Subcutaneous abdominal adipose tissue (tissue), 5 donors: Measurements from ENCODE around the gene EHMT1.
"Not testable (repeated sequence)": the region's sequence is repeated elsewhere in the genome, so short reads cannot be mapped to it uniquely, and the experiment has no call there.

Experiments
- H3K27ac ChIP-seq: one replicate; pipeline ENCODE4 v1.7.0; 2013; ENCODE audit warnings: low read depth, mild to moderate bottlenecking, inconsistent platforms, low read length, moderate library complexity
- H3K27me3 ChIP-seq, 5 donors: one replicate each; pipeline ENCODE4 v1.7.0; 2013; ENCODE audit warnings: low read length in 5 of 5, inconsistent platforms in 1 of 5; ENCODE audit not compliant: control insufficient read depth in 5 of 5, insufficient read depth in 4 of 5
- H3K36me3 ChIP-seq, 5 donors: one replicate each; pipeline ENCODE4 v1.7.0; 2013; ENCODE audit warnings: low read length in 5 of 5; ENCODE audit not compliant: control insufficient read depth in 5 of 5, insufficient read depth in 5 of 5
- H3K4me1 ChIP-seq, 5 donors: one replicate each; pipeline ENCODE4 v1.7.0; 2013; ENCODE audit warnings: low read length in 5 of 5, mild to moderate bottlenecking in 3 of 5, moderate library complexity in 1 of 5; ENCODE audit not compliant: control insufficient read depth in 5 of 5, insufficient read depth in 5 of 5
- H3K4me3 ChIP-seq, 5 donors: one replicate each; pipeline ENCODE4 v1.7.0; 2013; ENCODE audit warnings: low read length in 5 of 5, low read depth in 1 of 5
- H3K9ac ChIP-seq, 5 donors: one replicate each; pipeline ENCODE4 v1.7.0; 2013; ENCODE audit warnings: low read length in 5 of 5, mild to moderate bottlenecking in 4 of 5, moderate library complexity in 3 of 5
- H3K9me3 ChIP-seq, 5 donors: one replicate each; pipeline ENCODE4 v1.7.0; 2013; ENCODE audit warnings: low read length in 5 of 5; ENCODE audit not compliant: control insufficient read depth in 5 of 5
- donor health status: healthy.
- donor health status: healthy.
- donor health status: healthy.
- donor health status: healthy.
- donor health status: healthy.

Gene EHMT1

GRCh38 chr9:137802021-137802420 lies 183.2 kb downstream of the EHMT1 start:
- Histone ChIP-seq H3K27ac (no peak overlapping the region), H3K4me1 (no peaks in the 10 kb centered on the region), H3K27me3 (no peaks in the 10 kb centered on the region), H3K9me3 (no peaks in the 10 kb centered on the region), H3K36me3 (peaks cover 0 to 82% (median 76%) of the 10 kb centered on the region in 5 donors), H3K4me3 (no peak overlapping the region), H3K9ac (no peak overlapping the region)

- Histone ChIP-seq H3K36me3 (peaks cover 0 to 76% (median 69%) of the 10 kb centered on the region in 5 donors), H3K4me1 (no peaks in the 10 kb centered on the region), H3K27me3 (no peaks in the 10 kb centered on the region), H3K9ac (no peak overlapping the region), H3K27ac (no peak overlapping the region), H3K4me3 (no peak overlapping the region), H3K9me3 (no peaks in the 10 kb centered on the region)
Observed at GRCh38 chr9:137802521-137803243, 183.9 kb downstream of the EHMT1 start.

- Histone ChIP-seq H3K27ac (no peak overlapping the region), H3K36me3 (peaks cover 0 to 69% (median 59%) of the 10 kb centered on the region in 5 donors)
Observed at GRCh38 chr9:137804908-137805630, 186.3 kb downstream of the EHMT1 start.

DNA sequence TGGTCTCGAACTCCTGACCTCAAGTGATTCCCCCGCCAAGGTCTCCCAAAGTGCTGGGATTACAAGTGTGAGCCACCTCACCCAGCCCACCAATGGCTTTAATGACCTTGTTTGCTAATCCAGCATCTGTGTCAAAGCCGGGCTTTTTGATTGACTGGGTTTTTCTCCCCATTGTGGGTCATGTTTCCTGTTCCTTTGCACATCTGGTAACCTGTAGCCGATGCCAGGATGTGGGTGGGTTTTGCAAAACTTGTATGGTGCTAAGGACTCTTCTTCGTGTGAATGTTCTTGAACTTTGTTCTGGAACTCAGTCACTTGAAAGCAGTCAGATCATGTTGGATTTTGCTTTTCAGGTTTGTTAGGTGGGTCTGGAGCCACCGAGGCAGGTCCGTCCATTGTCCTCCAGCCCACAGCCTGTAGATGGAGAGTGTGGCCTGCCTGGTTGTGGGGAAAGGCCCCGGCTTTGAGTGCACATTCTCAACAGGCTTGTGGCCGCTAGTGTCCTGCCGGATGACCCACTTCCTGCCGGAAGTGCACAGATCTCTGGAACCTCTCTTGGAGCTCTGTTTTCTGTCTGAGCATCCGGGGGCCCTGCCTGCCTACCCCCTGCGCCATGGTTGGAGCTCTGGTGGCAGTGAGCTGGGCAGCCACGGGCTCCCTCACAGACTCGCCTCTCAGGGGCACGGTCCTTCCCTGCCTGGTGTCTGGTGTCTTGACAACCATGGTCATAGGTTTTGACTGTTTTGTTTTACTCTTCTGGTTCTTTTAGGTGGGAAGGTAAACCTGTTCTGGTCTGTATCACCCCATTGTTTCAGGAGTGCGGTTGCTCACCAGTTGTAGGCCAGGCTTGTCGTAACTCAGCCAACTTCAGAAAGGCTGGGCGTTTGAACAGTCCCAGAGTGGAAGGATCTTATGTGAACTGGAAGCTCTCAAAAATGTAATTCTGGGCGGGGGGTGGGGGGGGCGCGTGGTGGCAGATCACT lies 189.2 kb downstream of the EHMT1 start:
- no peaks in the 10 kb centered on the region for H3K27me3 ChIP-seq
- H3K27ac ChIP-seq: no peak overlapping the region
- H3K9ac ChIP-seq: no peak overlapping the region
- H3K36me3 ChIP-seq: peaks cover 0 to 60% (median 51%) of the 10 kb centered on the region in 5 donors
- no peak overlapping the region for H3K4me3 ChIP-seq
- H3K4me1 ChIP-seq: peaks cover 0 to 8% (median 0%) of the 10 kb centered on the region in 5 donors
- no peaks in the 10 kb centered on the region for H3K9me3 ChIP-seq

More at GRCh38 chr9:137804908-137805630, 186.3 kb downstream of the EHMT1 start:
- peak overlapping the region in 1 of 5 donors; percentile 6 for H3K9ac ChIP-seq
- H3K27me3 ChIP-seq: no peaks in the 10 kb centered on the region
- H3K4me1 ChIP-seq: peaks cover 0 to 3% (median 0%) of the 10 kb centered on the region in 5 donors
- H3K9me3 ChIP-seq: no peaks in the 10 kb centered on the region
- no peak overlapping the region for H3K4me3 ChIP-seq

- no peak overlapping the region for H3K27ac ChIP-seq
- peaks cover 0 to 60% (median 51%) of the 10 kb centered on the region in 5 donors for H3K36me3 ChIP-seq
- no peaks in the 10 kb centered on the region for H3K27me3 ChIP-seq
- H3K9ac ChIP-seq: no peak overlapping the region
- peaks cover 0 to 8% (median 0%) of the 10 kb centered on the region in 5 donors for H3K4me1 ChIP-seq
- no peaks in the 10 kb centered on the region for H3K9me3 ChIP-seq
- H3K4me3 ChIP-seq: no peak overlapping the region
Observed at GRCh38 chr9:137809040-137809576, 190.3 kb downstream of the EHMT1 start.

GRCh38 chr9:137809726-137810450 lies 191.1 kb downstream of the EHMT1 start:
- H3K4me1 ChIP-seq, H3K4me3 ChIP-seq, H3K9me3 ChIP-seq, H3K9ac ChIP-seq, H3K27ac ChIP-seq, H3K27me3 ChIP-seq: not testable (repeated sequence)
- H3K36me3 ChIP-seq: peaks cover 0 to 65% (median 56%) of the 10 kb centered on the region in 5 donors

DNA sequence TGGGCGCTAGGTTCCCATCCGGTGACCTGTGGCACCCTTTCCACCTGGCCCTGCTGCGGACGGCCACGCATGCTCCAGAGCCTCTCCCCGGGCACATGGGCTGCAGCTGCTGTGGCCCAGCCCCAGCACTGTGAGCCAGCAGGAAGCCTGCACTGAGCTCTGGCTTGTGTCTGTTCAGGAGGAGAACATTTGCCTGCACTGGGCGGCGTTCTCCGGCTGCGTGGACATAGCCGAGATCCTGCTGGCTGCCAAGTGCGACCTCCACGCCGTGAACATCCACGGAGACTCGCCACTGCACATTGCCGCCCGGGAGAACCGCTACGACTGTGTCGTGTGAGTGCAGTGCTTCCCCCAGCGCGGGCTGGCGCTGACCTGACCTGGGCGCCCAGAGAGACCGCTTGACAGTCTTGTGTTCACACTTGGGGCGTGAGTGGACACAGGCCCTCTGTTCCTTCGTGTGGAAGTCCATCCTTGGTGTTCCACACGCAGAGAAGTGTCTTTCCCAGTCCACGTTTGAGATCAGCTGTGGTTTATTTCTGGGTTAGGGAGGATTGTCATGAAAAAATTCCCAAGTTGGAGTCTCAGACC lies 192.6 kb downstream of the EHMT1 start:
- Histone ChIP-seq H3K9me3 (no peaks in the 10 kb centered on the region), H3K27ac (no peak overlapping the region), H3K9ac (no peak overlapping the region), H3K4me3 (no peak overlapping the region), H3K36me3 (peaks cover 0 to 72% (median 67%) of the 10 kb centered on the region in 5 donors), H3K4me1 (peaks cover 0 to 8% (median 0%) of the 10 kb centered on the region in 5 donors), H3K27me3 (no peaks in the 10 kb centered on the region)

DNA sequence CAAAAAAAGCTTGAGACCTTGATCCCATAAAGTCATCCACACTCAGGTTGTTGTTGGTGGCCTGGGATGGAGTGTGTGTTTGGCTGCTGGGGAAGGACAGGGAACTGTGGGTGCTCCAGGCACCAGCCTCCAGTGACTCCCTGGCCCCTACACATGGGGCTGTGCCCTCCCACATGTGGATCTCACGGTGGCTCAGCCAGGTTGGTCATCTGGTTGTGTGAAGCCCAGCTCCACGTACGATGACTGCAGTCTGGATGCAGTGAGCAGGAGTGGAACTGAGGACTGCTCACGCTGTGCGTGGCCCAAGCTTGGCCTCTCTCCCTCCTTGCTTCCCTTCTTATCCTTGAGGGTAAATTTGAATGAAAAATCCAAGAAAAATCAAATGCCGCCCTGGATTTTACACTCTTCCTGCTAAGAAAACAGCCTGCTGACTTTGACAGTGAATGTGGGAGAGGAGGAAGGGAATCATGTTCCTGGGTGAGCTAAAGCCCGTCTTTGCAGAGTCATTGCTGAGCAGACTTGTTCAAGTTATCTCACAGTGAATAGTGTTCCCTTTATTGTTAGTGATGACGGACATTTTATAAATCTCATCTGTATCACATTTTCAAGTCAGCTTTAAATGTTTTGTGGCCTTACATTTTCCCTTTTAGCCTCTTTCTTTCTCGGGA lies 193.7 kb downstream of the EHMT1 start:
- Histone ChIP-seq H3K36me3 (peaks cover 0 to 81% (median 78%) of the 10 kb centered on the region in 5 donors), H3K4me1 (peaks cover 0 to 8% (median 0%) of the 10 kb centered on the region in 5 donors), H3K27me3 (no peaks in the 10 kb centered on the region), H3K4me3 (no peak overlapping the region), H3K9ac (no peak overlapping the region), H3K27ac (no peak overlapping the region), H3K9me3 (no peaks in the 10 kb centered on the region)
